NCI-H146 treated with DMSO at 0.1 percent for 48 hours (cell line): Measurements from ENCODE around the gene LMAN2L.

ENCODE experiments used
- DNase-seq: peaks from one replicate; lab custom pipeline; 2025; ENCODE audit not compliant: unreplicated experiment; lab: John Stamatoyannopoulos, UW

LMAN2L gene

DNA sequence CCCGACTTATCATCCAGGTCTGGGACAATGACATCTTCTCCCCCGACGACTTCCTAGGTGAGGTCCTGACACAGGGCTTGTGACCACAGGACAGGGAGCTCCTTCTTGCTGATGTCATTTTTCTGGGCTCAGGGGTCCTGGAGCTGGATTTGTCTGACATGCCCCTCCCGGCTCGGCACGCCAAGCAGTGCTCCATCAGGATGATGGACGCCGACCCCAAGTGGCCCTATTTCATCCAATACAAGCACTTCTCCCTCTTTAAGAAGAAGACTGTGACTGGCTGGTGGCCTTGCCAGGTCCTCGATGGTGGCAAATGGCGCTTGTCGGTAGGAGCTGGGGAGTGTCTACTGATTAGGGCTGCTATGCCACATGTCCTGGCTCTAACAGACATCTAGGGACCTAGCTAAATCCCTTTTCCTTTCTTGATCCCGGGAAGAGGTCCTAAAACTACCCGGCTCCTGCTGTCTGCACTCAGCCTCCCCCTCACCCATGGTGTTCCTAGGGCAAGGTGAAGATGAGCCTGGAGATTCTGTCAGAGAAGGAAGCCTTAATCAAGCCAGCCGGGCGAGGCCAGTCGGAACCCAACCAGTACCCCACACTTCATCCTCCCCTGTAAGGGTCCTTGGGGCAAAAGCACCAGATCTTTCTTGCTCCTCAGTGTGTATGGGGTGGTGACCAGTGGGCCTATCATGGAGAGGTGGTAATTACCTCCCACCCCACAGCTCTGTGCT lies 36.7 kb downstream of the LMAN2L start:
- no peak for DNase-seq

DNA sequence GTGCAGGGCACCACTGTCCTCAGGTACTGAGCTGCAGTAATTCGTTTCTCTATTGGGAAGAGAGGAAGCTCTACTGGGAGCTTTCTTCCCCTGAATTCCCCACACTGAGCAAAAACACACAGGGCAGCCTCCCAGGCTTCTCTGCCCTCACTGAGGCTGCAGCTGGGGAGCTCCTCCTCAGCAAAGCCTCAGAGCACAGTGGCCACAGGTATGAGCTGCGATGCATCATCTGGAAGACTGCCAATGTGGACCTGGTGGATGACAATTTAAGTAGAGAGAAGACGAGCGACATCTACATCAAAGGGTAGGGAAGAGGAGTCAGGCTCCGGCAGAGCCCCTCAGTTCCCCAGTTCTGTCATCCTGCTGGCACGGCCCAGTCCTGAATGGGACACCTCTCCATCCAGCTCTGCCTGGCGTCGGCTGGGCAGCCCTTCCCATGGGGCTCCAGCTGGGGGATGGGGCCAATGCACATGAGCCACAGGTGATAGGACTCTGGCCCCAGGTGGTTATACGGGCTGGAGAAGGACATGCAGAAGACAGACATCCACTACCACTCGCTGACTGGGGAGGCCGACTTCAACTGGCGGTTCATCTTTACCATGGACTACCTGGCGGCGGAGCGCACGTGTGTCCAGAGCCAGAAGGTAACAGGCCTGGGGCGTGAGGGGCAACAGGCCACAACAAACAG lies 37.6 kb downstream of the LMAN2L start:
- no peak for DNase-seq

DNA sequence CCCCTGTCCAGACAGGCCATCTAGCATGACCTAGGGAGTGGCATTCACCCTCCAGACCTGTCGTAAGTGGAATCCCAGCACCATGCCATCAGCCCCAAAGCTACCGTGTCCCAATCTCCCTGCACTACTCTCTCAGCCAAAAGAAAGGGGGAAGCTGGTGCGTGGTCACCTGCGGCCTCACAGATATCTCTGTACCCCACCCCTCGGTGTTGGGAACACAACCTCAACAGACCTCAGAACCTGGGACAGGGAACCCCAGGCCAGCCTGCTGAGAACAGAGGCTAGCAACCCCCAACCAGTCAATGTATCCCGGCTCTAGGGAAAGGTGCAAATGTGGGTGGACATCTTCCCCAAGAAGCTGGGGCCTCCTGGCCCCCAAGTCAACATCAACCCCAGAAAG lies 38.2 kb downstream of the LMAN2L start:
- DNase-seq, result no peak

DNA sequence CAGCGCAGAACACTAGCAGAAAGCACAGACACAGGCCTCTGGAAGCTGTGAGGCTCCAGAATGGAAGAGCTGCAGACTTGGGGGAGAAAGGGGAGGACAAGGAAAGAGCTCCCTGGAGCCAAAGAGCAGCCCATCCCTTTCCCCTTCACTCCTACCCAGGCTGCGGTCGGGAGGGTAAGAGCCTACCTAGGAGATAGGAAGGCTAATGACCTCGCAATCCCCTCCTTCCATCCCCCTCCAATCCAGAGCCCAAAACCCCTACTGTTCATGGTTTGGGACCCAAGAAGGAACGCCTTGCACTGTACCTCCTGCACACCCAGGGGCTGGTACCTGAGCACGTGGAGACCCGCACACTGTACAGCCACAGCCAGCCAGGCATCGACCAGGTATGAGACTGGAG lies 39.8 kb downstream of the LMAN2L start:
- DNase-seq, result no peak

GRCh38 chr2:96699621-96700020 lies 40.2 kb downstream of the LMAN2L start:
- DNase-seq, result no peak

DNA sequence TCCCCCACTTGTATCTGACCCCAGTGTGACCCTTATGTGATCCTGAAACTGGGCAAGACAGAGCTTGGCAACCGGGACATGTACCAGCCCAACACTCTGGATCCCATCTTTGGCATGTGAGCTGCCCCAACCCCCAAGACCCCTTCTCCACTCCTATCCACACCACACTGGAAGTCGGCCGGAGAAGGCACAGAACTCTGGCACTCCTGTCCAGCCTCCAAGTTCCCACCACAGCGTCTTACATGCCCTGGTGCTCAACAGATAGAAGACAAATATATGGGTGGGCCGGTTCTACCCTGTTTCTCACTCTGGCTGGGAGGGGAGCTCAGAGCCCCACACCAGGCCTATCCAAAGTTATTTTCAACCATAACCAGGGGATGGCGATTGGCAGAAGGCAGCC lies 40.8 kb downstream of the LMAN2L start:
- no peak for DNase-seq

- no peak for DNase-seq
These were observed 41.5 kb downstream of the LMAN2L start for GRCh38 chr2:96698221-96698861.

DNA sequence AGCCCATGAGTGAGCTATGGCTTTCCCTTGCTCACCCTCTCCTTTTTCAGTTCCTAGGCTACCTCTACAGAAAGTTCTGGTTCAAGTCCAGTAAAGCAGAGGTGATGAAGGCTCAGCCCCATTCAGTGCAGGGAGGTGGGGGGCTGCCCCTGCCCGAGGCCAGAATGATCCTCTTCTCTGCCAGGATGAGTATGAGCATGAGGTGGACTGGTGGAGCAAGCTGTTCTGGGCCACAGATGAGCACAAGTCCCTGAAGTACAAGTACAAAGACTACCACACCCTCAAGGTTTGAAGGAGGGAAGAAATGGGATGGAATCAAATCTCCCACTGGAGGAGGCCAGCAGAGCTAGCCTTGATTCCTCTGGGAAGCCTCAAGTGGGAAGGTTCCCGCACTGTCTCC lies 42.4 kb downstream of the LMAN2L start:
- no peak for DNase-seq

- DNase-seq, result no peak
These were observed 44.3 kb downstream of the LMAN2L start for GRCh38 chr2:96695602-96696001.

- DNase-seq, result no peak
These were observed 44.9 kb downstream of the LMAN2L start for GRCh38 chr2:96694816-96695455.

- DNase-seq, result no peak
These were observed 45.6 kb downstream of the LMAN2L start for GRCh38 chr2:96694279-96694678.

- DNase-seq, result no peak
These were observed 46.3 kb downstream of the LMAN2L start for GRCh38 chr2:96693286-96694200.

DNA sequence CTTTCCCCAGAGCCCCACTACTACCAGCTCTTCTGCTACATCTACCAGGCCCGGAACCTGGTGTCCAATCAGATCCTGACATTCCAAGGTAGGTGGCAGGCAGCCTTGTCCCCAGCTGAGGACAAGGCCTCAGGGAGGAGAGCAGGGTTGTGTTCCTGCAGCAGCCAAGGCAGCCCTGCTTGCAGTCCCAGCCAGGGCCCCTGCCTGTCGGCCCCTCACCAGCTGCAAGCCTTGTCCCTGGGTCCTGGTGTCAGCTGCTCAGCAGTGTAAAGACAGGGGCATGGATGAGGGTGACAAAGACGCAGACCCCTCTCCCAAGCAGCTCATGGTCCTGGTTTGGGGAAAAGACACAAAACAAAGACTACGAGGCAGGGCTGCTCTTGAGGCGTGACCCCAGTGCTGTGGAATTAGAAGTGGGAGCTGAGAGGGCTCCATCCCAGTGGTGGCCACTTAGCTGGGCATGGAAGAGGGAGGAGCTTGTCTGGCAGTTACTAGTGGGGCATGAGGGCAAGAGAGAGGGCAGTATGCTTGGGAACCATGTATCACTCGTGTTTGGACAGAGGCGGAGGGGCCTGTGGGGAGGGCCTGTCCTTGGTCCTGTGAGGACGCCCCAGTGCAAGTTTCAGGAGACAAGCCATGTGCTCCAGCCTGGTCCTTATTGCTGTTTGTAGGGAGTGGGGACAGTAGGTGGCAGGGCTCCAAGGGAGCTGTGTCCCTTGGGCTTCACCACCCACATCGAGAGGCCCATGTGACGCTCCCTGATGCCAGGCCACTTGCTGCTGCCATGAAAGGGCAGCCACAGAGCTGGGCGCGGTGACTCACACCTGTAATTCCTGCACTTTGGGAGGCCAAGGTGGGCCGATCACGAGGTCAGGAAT lies 47.5 kb downstream of the LMAN2L start:
- no peak for DNase-seq

GRCh38 chr2:96691022-96691612 lies 48.7 kb downstream of the LMAN2L start:
- no peak for DNase-seq

- DNase-seq, result no peak
These were observed 49.4 kb downstream of the LMAN2L start for GRCh38 chr2:96690306-96691021.

GRCh38 chr2:96689431-96689991 lies 50.4 kb downstream of the LMAN2L start:
- no peak for DNase-seq

DNA sequence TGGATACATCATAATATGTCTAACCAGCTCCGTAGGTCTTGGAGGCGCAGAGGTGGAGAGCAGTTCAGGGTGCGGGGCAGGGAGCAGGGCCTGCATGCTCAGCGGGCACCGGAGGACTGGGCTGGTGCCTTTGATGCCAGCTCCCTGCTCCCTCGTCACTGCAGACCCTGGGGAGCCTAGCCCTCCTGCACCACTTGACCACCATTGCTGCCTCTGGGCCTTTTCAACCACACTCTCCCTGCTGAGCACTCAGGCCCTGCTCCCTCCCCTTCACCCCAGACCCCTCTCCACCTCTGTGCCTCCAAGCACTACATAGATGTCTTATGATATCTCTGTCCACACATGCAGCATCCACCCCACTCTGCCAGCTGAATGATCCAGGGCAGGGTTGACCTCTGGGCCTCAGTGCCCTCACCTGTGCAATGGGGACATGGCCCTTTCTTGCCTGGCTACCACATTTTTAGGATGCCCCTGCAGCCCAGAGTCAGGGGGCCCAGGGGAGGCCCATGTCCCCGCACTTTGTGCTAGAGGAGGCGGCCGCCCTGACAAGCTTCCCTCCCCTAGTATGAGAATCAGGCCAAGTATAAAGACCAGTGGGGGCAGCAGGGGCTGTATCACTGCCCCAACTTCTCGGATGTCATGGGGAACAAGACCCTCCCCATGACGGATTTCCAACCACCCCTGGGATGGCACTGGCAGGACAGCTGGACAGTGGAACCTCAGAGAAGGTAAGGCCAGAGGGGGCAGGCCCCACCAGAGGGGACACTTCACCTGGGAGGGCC lies 51.0 kb downstream of the LMAN2L start:
- no peak for DNase-seq
